ENCODE measurements around the gene BIK.

GRCh38 chr22:43155789-43156188, 45.2 kb downstream of the BIK start:
- TF ChIP-seq GATA2 (IDR thresholded peaks at IDR 0.05; ENCODE audit: low read depth, low read length) (no peak), GATA3 (IDR thresholded peaks at IDR 0.05; ENCODE audit: low read depth, low read length) (no peak)

All from SH-SY5Y (cell line).